Measurements from ENCODE around the gene C11orf91.
"Not testable (repeated sequence)": the region's sequence is repeated elsewhere in the genome, so short reads cannot be mapped to it uniquely, and the experiment has no call there.

The C11orf91 gene

GRCh38 chr11:33700502-33701271 is at the start of gene C11orf91:
Gene C11orf91, minus strand, starts transcription at chr11:33700826. Its CDS starts 86 bp downstream, at chr11:33700740.
- DNase-seq (ENCODE audit: low read depth in 1 of 2, low spot score in 1 of 2) = peak; percentile 83 to 91

DNA sequence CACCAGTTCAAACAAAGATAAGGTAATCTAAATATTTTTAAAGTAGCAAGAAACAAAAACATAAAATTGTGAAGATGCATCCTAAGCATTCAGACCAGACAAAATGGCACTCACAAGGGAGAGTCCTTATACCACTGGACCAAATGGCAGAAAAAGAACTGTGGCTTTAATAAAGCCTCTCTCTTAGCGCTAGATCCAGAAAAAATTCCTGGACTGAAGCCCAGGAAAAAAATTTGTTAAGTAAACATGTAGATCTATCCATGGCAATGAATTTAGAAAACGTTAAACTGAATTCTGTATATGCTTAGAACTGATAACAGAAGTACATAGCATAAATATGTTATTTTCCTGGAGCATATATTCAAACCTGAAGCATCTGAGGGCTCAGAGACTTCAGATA is 47.4 kb upstream of the C11orf91 start:
- no peak for DNase-seq (ENCODE audit: low read depth in 1 of 2, low spot score in 1 of 2)

DNA sequence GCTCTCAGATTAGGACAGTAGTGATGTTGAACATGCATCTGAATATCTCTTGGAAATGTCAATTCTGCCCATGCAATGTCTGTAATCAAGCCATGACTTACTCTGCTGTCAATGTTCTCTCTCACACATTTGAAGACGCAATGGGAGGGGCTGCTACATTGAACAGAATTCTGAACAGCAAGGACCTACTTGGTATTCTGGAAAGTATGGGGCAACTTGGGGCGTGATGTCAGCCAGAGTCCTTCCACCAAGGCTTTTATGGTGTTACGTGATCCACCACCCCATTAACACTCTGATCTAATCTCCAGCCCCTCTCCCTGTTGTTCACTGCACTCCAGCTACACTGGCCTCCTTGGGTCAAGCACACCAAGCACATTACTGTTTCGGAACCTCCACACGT is 42.7 kb upstream of the C11orf91 start:
- DNase-seq (ENCODE audit: low read depth in 1 of 2, low spot score in 1 of 2) = no peak

DNA sequence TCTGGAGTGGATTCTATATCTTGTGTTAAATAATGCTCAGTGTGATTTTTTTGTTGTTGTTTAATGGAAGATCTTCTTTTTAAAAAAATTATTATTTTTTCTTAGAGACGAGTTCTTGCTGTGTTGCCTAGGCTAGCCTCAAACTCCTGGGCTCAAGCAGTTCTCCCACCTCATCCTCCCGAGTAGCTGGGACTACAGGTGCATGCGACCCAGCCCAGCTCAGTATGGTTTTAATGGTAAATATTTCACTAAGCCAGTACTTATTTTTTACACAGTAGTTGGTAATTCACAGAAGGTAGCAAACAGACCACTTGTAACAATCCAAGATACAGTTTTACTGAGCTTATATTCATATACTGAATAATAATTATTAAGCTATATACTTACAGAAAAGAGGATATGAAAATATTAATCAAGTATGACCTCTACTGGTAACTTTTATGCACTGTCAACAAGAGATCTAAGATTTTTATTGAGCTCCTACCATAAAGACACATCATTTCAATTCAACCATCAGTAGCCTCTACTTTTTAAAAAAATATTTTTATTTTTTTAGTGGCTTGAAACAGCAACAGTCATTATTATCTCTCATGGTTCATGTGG is 41.7 kb upstream of the C11orf91 start:
- no peak for DNase-seq (ENCODE audit: low read depth in 1 of 2, low spot score in 1 of 2)

GRCh38 chr11:33741806-33742205 is 41.2 kb upstream of the C11orf91 start:
- no peak for DNase-seq (ENCODE audit: low read depth in 1 of 2, low spot score in 1 of 2)

DNA sequence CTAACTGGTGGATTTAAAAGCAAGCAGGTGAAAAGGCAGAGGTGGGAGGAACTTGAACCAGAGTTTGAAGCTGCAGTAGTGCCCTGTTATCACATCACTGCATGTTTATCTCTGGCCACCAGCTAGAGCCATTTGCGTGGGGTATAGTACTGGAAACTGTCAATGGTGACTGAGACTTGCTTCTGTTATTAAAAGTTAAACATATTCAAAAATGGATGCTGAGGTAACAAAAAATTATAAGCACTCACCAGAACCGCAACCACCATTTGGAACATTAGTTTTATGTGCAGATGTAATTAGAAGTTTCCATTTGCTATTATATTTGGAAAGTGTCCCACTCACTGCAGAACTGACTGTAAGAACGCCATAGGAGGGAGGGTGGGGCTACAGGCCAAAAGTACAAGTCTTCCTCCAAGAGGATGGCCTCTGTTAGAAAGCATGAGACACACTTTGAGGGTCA is 36.8 kb upstream of the C11orf91 start:
- no peak for DNase-seq (ENCODE audit: low read depth in 1 of 2, low spot score in 1 of 2)

DNA sequence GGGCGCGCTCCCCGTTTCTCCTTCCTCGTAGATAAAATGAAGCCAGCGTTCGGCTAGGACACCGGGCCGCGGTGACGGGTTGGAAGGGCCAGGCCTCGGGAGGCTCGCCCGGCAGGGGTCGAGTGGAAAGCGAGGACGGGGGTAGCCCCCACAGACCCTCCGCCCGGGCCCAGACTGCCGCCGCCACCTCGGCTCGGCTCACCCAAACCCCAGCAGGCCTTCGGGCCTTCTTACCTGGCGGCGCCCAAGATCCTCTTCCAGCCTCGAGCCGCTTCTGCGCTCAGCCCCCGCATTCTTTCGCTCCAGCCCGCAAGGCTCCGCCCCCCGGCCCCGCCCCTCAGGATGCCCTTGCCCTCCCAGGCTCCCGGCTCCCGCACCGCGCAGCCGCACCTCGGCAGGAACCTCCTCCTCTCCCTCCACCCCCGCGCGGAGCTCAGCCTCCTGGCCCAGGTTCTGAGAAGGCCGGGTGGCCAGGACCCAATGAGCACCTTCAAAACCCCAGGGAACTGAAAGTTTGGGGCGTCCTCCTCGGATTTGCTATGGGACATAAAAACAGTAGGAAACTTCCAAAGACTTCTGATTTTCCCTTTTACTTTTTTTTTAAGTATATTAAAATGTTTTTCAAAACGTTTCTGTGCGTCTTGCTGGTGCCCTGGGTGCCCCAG is 35.7 kb upstream of the C11orf91 start, which contains the start of gene CD59:
Gene CD59 (minus strand): TSS at position 276 of the 665 bp plus-strand sequence. CDS start 13,978 bp downstream, outside the sequence.
- peak; percentile 78 to 81 for DNase-seq (ENCODE audit: low read depth in 1 of 2, low spot score in 1 of 2)

GRCh38 chr11:33735271-33736147 is 34.9 kb upstream of the C11orf91 start:
- DNase-seq (ENCODE audit: low read depth in 1 of 2, low spot score in 1 of 2) = peak in 1 of 2 donors; percentile 18

- DNase-seq (ENCODE audit: low read depth in 1 of 2, low spot score in 1 of 2) = no peak
These were observed 34.0 kb upstream of the C11orf91 start for GRCh38 chr11:33734441-33735270.

DNA sequence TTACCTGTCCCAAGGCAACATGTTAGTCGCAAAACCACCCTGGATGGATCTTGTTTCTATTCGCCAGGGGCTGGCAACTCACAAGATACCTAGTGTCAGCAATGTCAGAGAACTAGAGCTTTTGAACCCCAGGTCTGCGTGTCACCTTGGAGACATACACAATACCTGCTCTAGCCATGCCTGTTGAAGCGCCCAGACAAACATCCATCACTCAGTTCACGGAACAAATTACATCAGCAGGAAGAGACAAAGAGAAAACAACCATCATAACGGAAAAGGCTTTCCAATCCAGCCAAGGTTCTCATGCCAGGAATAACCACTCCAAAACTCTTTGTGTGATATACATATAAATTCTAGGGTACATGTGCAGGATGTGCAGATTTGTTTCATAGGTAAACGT is 33.4 kb upstream of the C11orf91 start:
- no peak for DNase-seq (ENCODE audit: low read depth in 1 of 2, low spot score in 1 of 2)

- DNase-seq (ENCODE audit: low read depth in 1 of 2, low spot score in 1 of 2) = no peak
These were observed 31.3 kb upstream of the C11orf91 start for GRCh38 chr11:33731723-33732531.

- DNase-seq (ENCODE audit: low read depth in 1 of 2, low spot score in 1 of 2) = no peak
These were observed 30.1 kb upstream of the C11orf91 start for GRCh38 chr11:33730716-33731115.

DNA sequence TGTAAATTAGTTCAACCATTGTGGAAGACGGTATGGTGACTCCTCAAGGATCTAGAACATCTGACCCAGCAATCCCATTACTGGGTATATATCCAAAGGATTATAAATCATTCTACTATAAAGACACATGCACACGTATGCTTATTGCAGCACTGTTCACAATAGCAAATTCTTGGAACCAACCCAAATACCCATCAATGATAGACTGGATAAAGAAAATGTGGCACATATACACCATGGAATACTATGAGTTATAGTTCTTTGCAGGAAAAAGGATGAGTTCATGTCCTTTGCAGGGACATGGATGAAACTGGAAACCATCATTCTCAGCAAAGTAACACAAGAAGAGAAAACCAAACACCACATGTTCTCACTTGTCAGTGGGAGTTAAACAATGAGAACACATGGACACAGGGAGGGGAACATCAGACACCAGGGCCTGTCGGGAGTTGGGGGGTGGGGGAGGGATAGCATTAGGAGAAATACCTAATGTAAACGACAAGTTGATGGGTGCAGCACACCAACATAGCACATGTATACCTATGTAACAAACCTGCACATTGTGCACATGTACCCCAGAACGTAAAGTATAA is 28.5 kb upstream of the C11orf91 start:
- not testable (repeated sequence) for DNase-seq (ENCODE audit: low read depth in 1 of 2, low spot score in 1 of 2)

- DNase-seq (ENCODE audit: low read depth in 1 of 2, low spot score in 1 of 2) = not testable (repeated sequence)
These were observed 26.9 kb upstream of the C11orf91 start for GRCh38 chr11:33727539-33727938.

- no peak for DNase-seq (ENCODE audit: low read depth in 1 of 2, low spot score in 1 of 2)
These were observed 24.9 kb upstream of the C11orf91 start for GRCh38 chr11:33725496-33725895.

DNA sequence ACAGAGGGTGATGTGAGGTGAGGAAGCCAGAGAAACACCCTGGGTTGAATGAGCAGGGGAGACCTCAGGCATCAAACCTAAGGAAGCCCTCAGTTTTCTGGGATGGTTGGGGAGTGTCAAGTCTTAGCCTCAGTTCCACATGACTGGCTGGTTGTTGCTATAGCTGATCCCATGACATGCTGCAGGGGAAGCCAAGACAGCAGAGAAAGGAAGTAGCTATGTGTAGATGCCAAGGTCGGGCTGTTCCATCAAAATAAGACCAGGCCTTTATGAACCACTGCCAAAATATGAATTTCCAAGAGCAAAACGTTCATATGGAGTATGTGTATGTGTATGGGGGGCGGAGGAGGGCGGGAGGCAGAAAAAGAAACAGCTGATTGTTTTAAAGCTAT is 24.0 kb upstream of the C11orf91 start:
- no peak for DNase-seq (ENCODE audit: low read depth in 1 of 2, low spot score in 1 of 2)

GRCh38 chr11:33723238-33723881 is 22.7 kb upstream of the C11orf91 start:
- no peak for DNase-seq (ENCODE audit: low read depth in 1 of 2, low spot score in 1 of 2)

DNA sequence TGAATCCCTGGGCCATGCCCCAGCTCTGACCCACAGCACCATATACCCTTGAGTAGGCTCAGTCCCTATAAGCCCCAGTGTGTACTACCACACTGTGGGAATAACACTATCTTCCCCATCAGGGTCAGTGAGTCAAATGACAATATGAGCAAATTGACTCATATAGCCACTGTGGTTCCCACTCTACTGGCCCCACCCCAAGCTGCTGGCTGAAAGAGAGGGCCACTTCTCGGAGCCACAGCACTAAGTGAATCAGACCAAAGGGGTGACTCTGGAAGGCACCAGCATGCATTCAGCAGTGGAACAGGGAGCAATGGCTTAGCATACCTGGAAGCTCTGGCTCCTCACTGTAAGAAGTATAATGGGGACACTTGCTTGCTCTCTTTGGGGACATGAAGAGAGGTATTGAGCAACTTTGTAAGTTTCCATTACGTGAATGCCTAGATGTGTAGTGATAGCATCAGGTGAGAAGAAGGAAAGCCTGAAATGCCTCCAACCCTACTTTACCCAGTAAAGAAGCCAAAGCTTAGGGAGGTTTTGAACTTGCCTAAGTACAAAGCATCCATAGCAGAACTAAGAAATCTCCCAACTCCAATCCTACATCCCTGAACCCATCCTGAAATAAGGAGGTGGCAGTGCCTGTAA is 22.1 kb upstream of the C11orf91 start:
- DNase-seq (ENCODE audit: low read depth in 1 of 2, low spot score in 1 of 2) = no peak
